ENCODE measurements around the gene ATG16L1.

DNA sequence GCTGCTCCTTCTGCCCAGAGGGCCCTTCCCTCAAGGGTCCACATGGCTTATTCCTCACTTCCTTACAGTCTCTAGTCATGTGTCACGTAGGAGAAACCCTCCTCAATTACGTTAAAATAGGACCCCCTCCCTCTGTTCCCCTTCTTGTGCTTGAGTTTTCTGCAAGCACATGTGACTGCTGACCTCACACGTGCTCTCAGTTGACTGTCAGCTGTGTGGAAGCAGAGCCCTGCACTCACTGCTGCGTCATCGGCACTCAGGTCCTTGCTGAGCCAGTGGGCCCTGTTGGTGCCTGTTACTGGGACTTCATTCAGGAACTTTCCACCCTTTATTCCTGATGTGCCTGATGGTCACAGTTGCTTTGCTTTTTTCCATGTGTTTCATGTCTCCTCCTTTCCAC lies 11.1 kb downstream of the ATG16L1 start:
- TF ChIP-seq CTCF (IDR thresholded peaks at IDR 0.05) (no peak), POLR2A (IDR thresholded peaks at IDR 0.05) (no peak)

Data from esophagus squamous epithelium (tissue), 4 donors.